PFSK-1 (cell line): Measurements from ENCODE around the gene GNB3.

ENCODE experiments used
- FOXP2 ChIP-seq: optimal IDR thresholded peaks from 2 replicates; pipeline ENCODE3; 2011; ENCODE audit warnings: borderline replicate concordance, control low read depth, inconsistent platforms; ENCODE audit not compliant: insufficient read depth; ENCODE audit errors: extremely low read length, extremely low read depth
- POLR2AphosphoS5 ChIP-seq: IDR thresholded peaks from 2 replicates; pipeline ENCODE4 v1.6.1; 2012; ENCODE audit warnings: low read depth, mild to moderate bottlenecking, control low read depth, low read length, moderate library complexity
- SIN3A ChIP-seq: IDR thresholded peaks from 2 replicates; pipeline ENCODE4 v1.6.1; 2012; ENCODE audit warnings: mild to moderate bottlenecking, low read length, moderate library complexity, borderline replicate concordance; ENCODE audit not compliant: insufficient read depth
- TAF1 ChIP-seq: IDR thresholded peaks from 2 replicates; pipeline ENCODE4 v1.6.1; 2012; ENCODE audit warnings: low read length, control low read depth, borderline replicate concordance; ENCODE audit not compliant: insufficient read depth
- TF ChIP-seq, protein P1 (sequence below), 2 experiments: IDR thresholded peaks; 2 replicates each; pipeline versions ENCODE4 v1.6.1 to v1.8.0; 2011 to 2012; ENCODE audit warnings: low read depth in 2 of 2, low read length in 2 of 2, control low read depth in 1 of 2, inconsistent platforms in 1 of 2, mild to moderate bottlenecking in 1 of 2, moderate library complexity in 1 of 2; ENCODE audit not compliant: insufficient read depth in 1 of 2

The GNB3 gene

DNA sequence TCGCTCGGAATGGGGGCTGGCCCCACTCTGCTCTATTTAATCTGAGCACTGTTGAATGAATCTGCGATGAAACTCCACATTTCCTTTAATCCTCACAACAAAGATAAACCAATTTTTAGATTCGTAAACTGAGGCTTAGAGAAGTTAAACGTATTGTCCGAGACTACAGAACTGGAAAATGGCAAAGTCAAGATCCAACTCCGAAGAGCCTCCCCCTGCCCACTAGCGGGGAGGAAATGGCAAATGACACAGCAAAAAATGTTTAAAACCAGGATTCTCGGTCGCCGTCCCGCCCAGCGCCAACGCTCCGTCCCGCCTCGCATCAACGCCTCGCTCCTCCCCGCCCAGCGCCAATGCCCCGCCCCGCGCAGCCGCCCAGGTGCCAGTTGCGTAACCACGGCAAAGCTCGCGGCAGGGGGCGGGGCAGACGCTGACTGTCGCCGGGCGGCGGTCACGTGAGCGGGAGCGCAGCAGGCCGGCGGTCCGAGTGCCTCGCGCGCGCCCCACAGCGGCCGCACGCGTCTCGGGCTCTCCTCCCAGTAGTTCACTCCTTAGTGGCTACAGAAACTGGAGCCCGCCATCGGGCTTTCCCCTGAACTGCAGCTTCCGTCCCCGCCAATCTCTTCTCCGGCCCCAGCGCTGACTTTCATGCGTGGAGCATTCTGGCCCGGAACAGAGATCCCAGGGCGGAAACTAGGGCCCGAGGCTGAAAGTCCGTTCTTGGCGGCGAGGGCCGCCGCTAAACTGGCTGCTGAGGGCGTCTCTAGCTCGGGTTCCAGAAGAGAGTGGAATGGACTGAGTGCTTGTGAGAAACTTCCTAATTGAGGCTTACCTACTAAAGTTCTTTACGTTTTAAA is 50.3 kb downstream of the GNB3 start:
- TF ChIP-seq SIN3A (no peak), POLR2AphosphoS5 (peak; percentile 94), FOXP2 (peak; percentile 99), TAF1 (peak; percentile 100)
- TF ChIP-seq, protein P1, sequence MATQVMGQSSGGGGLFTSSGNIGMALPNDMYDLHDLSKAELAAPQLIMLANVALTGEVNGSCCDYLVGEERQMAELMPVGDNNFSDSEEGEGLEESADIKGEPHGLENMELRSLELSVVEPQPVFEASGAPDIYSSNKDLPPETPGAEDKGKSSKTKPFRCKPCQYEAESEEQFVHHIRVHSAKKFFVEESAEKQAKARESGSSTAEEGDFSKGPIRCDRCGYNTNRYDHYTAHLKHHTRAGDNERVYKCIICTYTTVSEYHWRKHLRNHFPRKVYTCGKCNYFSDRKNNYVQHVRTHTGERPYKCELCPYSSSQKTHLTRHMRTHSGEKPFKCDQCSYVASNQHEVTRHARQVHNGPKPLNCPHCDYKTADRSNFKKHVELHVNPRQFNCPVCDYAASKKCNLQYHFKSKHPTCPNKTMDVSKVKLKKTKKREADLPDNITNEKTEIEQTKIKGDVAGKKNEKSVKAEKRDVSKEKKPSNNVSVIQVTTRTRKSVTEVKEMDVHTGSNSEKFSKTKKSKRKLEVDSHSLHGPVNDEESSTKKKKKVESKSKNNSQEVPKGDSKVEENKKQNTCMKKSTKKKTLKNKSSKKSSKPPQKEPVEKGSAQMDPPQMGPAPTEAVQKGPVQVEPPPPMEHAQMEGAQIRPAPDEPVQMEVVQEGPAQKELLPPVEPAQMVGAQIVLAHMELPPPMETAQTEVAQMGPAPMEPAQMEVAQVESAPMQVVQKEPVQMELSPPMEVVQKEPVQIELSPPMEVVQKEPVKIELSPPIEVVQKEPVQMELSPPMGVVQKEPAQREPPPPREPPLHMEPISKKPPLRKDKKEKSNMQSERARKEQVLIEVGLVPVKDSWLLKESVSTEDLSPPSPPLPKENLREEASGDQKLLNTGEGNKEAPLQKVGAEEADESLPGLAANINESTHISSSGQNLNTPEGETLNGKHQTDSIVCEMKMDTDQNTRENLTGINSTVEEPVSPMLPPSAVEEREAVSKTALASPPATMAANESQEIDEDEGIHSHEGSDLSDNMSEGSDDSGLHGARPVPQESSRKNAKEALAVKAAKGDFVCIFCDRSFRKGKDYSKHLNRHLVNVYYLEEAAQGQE (IDR thresholded peaks at IDR 0.05; ENCODE audit: insufficient read depth in 1 of 2, low read depth in 2 of 2, low read length in 2 of 2) = peak in 1 of 2 experiments; percentile 32; a peak in 1 of 4 replicates

DNA sequence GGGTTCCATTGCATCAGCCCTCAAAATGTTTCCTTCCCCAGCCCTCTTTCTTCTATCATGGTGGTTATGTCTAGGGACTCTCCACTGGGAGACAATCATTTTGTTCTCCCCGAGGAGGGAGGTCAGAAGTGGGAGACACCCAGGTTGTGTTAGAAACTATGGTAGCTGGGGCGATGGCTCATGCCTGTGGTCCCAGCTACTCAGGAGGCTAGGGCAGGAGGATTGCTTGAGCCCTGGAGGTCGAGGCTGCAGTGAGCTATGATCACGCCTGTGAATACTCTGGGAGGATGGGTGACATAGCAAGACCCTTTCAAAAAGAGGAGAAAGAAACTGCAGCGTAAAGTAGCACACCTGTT is 50.9 kb downstream of the GNB3 start:
- no peak for TF ChIP-seq POLR2AphosphoS5
- TF ChIP-seq, protein P1 (IDR thresholded peaks at IDR 0.05; ENCODE audit: insufficient read depth in 1 of 2, low read depth in 2 of 2, low read length in 2 of 2) = no peak
- no peak for TF ChIP-seq FOXP2
- TF ChIP-seq TAF1 = no peak
- no peak for TF ChIP-seq SIN3A

DNA sequence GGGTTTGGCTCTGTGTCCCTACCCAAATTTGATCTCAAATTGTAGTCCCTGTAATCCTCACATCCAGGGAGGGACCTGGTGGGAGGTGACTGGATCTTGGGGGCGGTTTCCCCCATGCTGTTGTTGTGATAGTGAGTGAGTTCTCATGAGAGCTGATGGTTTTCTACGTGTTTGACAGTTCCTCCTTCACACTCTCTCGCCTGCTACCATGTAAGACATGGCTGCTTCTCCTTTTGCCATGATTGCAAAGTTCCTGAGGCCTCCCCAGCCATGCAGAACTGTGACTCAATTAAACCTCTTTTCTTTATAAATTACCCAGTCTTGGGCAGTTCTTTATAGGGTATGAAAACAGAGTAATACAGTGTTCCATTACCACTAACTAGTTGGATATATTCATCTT is 53.6 kb downstream of the GNB3 start:
- TF ChIP-seq SIN3A (no peak), POLR2AphosphoS5 (no peak), TAF1 (no peak), FOXP2 (no peak)
- TF ChIP-seq, protein P1 (IDR thresholded peaks at IDR 0.05; ENCODE audit: insufficient read depth in 1 of 2, low read depth in 2 of 2, low read length in 2 of 2) = no peak
